IMR-90 (cell line): ENCODE results near the gene PLXNA4. TPM values are rescaled to one million over a fixed set of nuclear protein-coding genes. Genes with fewer than 3 reads are reported as not detected.

Source experiments
- ATAC-seq: fragments of 200-7000 bp; cut with Tn5 transposase; 2 replicates; pipeline ENCODE4 v1.9.1; 2020; ENCODE audit warnings: low read depth, mild to moderate bottlenecking, moderate library complexity
- BruUV-seq: library from RNA; stranded (reverse); fragments of 400-500 nt; replicated peaks from 2 replicates; lab custom pipeline; 2021; lab: Mats Ljungman, UMichigan
- CTCF ChIA-PET: fragments of 300-600 bp; formaldehyde crosslinking; extraction: SDS; loops from one replicate; lab custom pipeline; 2021; ENCODE audit warnings: antibody characterized with exemption; lab: Yijun Ruan, JAX
- POLR2A ChIA-PET: fragments of 300-600 bp; sonication (Branson Sonifier 250); formaldehyde crosslinking; loops from one replicate; lab custom pipeline; 2022; ENCODE audit warnings: antibody characterized with exemption; ENCODE audit not compliant: unreplicated experiment; lab: Charles Lee
- DNase-seq: peaks from one replicate; pipeline ENCODE4 v3.0.0; 2013
- H2AFZ ChIP-seq: replicated peaks from 2 replicates; pipeline ENCODE3; 2013; ENCODE audit warnings: low read length, mild to moderate bottlenecking; ENCODE audit not compliant: poor library complexity
- H2AK5ac ChIP-seq: 2 replicates; pipeline ENCODE4 v1.6.1; 2013; ENCODE audit warnings: low read depth, low read length, inconsistent platforms
- H2AK9ac ChIP-seq: replicated peaks from 2 replicates; pipeline ENCODE3; 2013; ENCODE audit warnings: mild to moderate bottlenecking, low read depth, low read length, moderate library complexity; ENCODE audit not compliant: poor library complexity
- H2BK120ac ChIP-seq: 2 replicates; pipeline ENCODE4 v1.6.1; 2013; ENCODE audit warnings: low read depth, low read length, inconsistent platforms
- H2BK15ac ChIP-seq: 3 replicates; pipeline ENCODE4 v1.6.1; 2013; ENCODE audit warnings: low read depth, low read length, inconsistent platforms
- H2BK20ac ChIP-seq: 2 replicates; pipeline ENCODE4 v1.6.1; 2013; ENCODE audit warnings: low read depth, mild to moderate bottlenecking, inconsistent platforms, low read length, moderate library complexity
- H2BK5ac ChIP-seq: 2 replicates; pipeline ENCODE4 v1.6.1; 2013; ENCODE audit warnings: mild to moderate bottlenecking, low read depth, low read length, inconsistent platforms; ENCODE audit not compliant: poor library complexity, severe bottlenecking
- H3K14ac ChIP-seq: replicated peaks from 2 replicates; pipeline ENCODE4 v1.6.1; 2013; ENCODE audit warnings: low read depth, low read length, inconsistent platforms
- H3K18ac ChIP-seq: 2 replicates; pipeline ENCODE4 v1.6.1; 2013; ENCODE audit warnings: low read depth, low read length, control low read depth
- H3K23ac ChIP-seq: 2 replicates; pipeline ENCODE4 v1.6.1; 2013; ENCODE audit warnings: low read depth, low read length, inconsistent platforms
- H3K27ac ChIP-seq: 2 replicates; pipeline ENCODE4 v1.5.1; 2013; ENCODE audit warnings: mild to moderate bottlenecking, control low read depth, low read length; ENCODE audit not compliant: insufficient read depth
- H3K27me3 ChIP-seq: 2 replicates; pipeline ENCODE4 v1.6.1; 2013; ENCODE audit warnings: low read length; ENCODE audit not compliant: control insufficient read depth, insufficient read depth
- H3K36me3 ChIP-seq: 2 replicates; pipeline ENCODE4 v1.6.1; 2013; ENCODE audit warnings: low read length, mixed read lengths; ENCODE audit not compliant: control insufficient read depth, insufficient read depth
- H3K4ac ChIP-seq: 2 replicates; pipeline ENCODE4 v1.6.1; 2013; ENCODE audit warnings: low read depth, low read length, inconsistent platforms
- H3K4me1 ChIP-seq: 2 replicates; pipeline ENCODE4 v1.6.1; 2013; ENCODE audit warnings: low read length, mixed read lengths; ENCODE audit not compliant: control insufficient read depth, insufficient read depth
- H3K4me2 ChIP-seq: 2 replicates; pipeline ENCODE4 v1.6.1; 2013; ENCODE audit warnings: low read depth, mild to moderate bottlenecking, control low read depth, low read length, moderate library complexity
- H3K4me3 ChIP-seq: 2 replicates; pipeline ENCODE4 v1.5.1; 2013; ENCODE audit warnings: low read depth, mild to moderate bottlenecking, control low read depth, low read length, moderate library complexity; ENCODE audit not compliant: insufficient read depth
- H3K56ac ChIP-seq: 2 replicates; pipeline ENCODE4 v1.6.1; 2013; ENCODE audit warnings: low read length, inconsistent platforms; ENCODE audit not compliant: insufficient read depth; ENCODE audit errors: extremely low read depth
- H3K79me1 ChIP-seq, 2 experiments: 2 replicates each; pipeline ENCODE4 v1.6.1; 2013; ENCODE audit warnings: low read length in 2 of 2, inconsistent platforms in 1 of 2, low read depth in 1 of 2
- H3K9ac ChIP-seq: 2 replicates; pipeline ENCODE4 v1.6.1; 2013; ENCODE audit warnings: low read depth, low read length, control low read depth
- H3K9me1 ChIP-seq: 2 replicates; pipeline ENCODE4 v1.6.1; 2013; ENCODE audit warnings: low read length, inconsistent platforms; ENCODE audit not compliant: insufficient read depth
- H3K9me3 ChIP-seq: 2 replicates; pipeline ENCODE4 v1.6.1; 2013; ENCODE audit warnings: low read length; ENCODE audit not compliant: control insufficient read depth, insufficient read depth
- H4K20me1 ChIP-seq: 2 replicates; pipeline ENCODE4 v1.6.1; 2013; ENCODE audit warnings: low read length, inconsistent platforms; ENCODE audit not compliant: insufficient read depth
- H4K5ac ChIP-seq: 2 replicates; pipeline ENCODE4 v1.6.1; 2013; ENCODE audit warnings: mild to moderate bottlenecking, low read depth, low read length, control low read depth
- H4K8ac ChIP-seq, 2 experiments: 2 replicates each; pipeline ENCODE4 v1.6.1; 2013; ENCODE audit warnings: low read depth in 2 of 2, low read length in 2 of 2, control low read depth in 1 of 2, inconsistent platforms in 1 of 2
- H4K91ac ChIP-seq: 2 replicates; pipeline ENCODE4 v1.6.1; 2013; ENCODE audit warnings: low read depth, low read length, inconsistent platforms; ENCODE audit not compliant: insufficient read depth
- CEBPB ChIP-seq: IDR thresholded peaks from 2 replicates; pipeline ENCODE4 v1.6.1; 2012; ENCODE audit warnings: low read depth, low read length, improper control_type of control experiment
- MAFK ChIP-seq: IDR thresholded peaks from 2 replicates; pipeline ENCODE4 v1.6.1; 2012; ENCODE audit warnings: low read depth, low read length, improper control_type of control experiment
- MAZ ChIP-seq: IDR thresholded peaks from 2 replicates; pipeline ENCODE4 v1.6.1; 2012; ENCODE audit warnings: low read depth, mild to moderate bottlenecking, low read length, improper control_type of control experiment, moderate library complexity, borderline replicate concordance
- MXI1 ChIP-seq: IDR thresholded peaks from 2 replicates; pipeline ENCODE4 v1.6.1; 2012; ENCODE audit warnings: low read depth, mild to moderate bottlenecking, low read length, moderate library complexity, borderline replicate concordance
- RCOR1 ChIP-seq: IDR thresholded peaks from 2 replicates; pipeline ENCODE4 v1.6.1; 2012; ENCODE audit warnings: mild to moderate bottlenecking, low read length, improper control_type of control experiment; ENCODE audit not compliant: insufficient replicate concordance
- WGBS, 2 experiments: methylation state at CpG; one replicate each; pipeline versions ENCODE4 v1.1.5 to v1.1.7; 2013; ENCODE audit warnings: missing lambda C conversion rate in 2 of 2; ENCODE audit not compliant: insufficient read length in 1 of 2; ENCODE audit errors: extremely low coverage in 2 of 2; 5-methylcytosine and 5-hydroxymethylcytosine counted together
- dilution Hi-C: fragments of 300-500 bp; cut with HindIII; formaldehyde crosslinking; loops from one replicate; pipeline ENCODE4 v1.14.3; 2018; ENCODE audit warnings: low sequenced_read_pairs; ENCODE audit not compliant: unreplicated experiment
- in situ Hi-C: fragments of 300-500 bp; cut with MboI; formaldehyde crosslinking; loops from 3 replicates; pipeline ENCODE4 v1.14.3; 2019; ENCODE audit warnings: low sequenced_read_pairs, inconsistent platforms, mixed read lengths
- intact Hi-C: fragments of 100-400 bp; cut with micrococcal nuclease; formaldehyde crosslinking; loops from 2 replicates; pipeline ENCODE4 v1.10.0; 2022
- polyA plus RNA-seq, 3 experiments: library from polyadenylated mRNA; depleted of rRNA; stranded (reverse); fragments of >200 nt; gene quantifications; 2 replicates each; pipeline ENCODE4 v1.2.3, GENCODE V29; 2012; ENCODE audit warnings: low replicate concordance in 1 of 3
- total RNA-seq: library from RNA; depleted of rRNA; stranded (reverse); fragments of >200 nt; gene quantifications from 2 replicates; pipeline ENCODE4 v1.2.3, GENCODE V29; 2012
- TF ChIP-seq, protein P1 (sequence below): fragments of 150-350 bp; IDR thresholded peaks from 2 replicates; pipeline ENCODE4 v1.6.1; 2016; ENCODE audit warnings: low read depth, mild to moderate bottlenecking, low read length, moderate library complexity, borderline replicate concordance
- TF ChIP-seq, protein P2 (sequence below): conservative IDR thresholded peaks from 2 replicates; pipeline ENCODE4 v1.5.1; 2012; ENCODE audit warnings: mild to moderate bottlenecking, low read depth, low read length, improper control_type of control experiment

Gene PLXNA4
- total and polyA plus RNA-seq, 2 of the 4 experiments (the other 2 are of a cell fraction) = under 0.01 TPM

DNA sequence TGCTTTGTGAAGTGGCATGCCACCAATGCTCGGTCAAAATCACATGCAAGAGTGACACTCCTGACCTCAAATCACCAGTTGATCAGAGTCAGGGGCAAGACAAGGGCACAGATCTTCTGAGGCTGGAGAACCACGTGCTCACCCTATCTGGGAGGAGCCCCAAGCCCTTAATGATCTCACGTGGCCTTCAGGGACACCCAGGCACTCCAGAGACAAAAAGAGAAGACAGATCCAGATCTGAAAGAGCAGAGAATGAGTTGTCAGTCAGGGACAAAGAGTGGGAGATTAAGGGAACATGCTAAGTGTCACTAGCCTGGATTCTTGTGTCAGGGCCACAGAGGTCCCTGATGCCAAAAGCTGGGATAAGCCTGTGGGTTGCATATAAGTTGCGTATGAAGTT is 134.3 kb downstream of the PLXNA4 start:
- WGBS, 2 experiments = 39% methylated on average over 2 of the region's 4 CpGs; no CpG with 5 or more reads in 1 of the 2 experiments
- TF ChIP-seq CEBPB (no peak), MXI1 (no peak), MAFK (no peak), RCOR1 (no peak), MAZ (no peak)
- TF ChIP-seq, protein P1, sequence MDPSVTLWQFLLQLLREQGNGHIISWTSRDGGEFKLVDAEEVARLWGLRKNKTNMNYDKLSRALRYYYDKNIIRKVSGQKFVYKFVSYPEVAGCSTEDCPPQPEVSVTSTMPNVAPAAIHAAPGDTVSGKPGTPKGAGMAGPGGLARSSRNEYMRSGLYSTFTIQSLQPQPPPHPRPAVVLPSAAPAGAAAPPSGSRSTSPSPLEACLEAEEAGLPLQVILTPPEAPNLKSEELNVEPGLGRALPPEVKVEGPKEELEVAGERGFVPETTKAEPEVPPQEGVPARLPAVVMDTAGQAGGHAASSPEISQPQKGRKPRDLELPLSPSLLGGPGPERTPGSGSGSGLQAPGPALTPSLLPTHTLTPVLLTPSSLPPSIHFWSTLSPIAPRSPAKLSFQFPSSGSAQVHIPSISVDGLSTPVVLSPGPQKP = no peak
- TF ChIP-seq, protein P2, sequence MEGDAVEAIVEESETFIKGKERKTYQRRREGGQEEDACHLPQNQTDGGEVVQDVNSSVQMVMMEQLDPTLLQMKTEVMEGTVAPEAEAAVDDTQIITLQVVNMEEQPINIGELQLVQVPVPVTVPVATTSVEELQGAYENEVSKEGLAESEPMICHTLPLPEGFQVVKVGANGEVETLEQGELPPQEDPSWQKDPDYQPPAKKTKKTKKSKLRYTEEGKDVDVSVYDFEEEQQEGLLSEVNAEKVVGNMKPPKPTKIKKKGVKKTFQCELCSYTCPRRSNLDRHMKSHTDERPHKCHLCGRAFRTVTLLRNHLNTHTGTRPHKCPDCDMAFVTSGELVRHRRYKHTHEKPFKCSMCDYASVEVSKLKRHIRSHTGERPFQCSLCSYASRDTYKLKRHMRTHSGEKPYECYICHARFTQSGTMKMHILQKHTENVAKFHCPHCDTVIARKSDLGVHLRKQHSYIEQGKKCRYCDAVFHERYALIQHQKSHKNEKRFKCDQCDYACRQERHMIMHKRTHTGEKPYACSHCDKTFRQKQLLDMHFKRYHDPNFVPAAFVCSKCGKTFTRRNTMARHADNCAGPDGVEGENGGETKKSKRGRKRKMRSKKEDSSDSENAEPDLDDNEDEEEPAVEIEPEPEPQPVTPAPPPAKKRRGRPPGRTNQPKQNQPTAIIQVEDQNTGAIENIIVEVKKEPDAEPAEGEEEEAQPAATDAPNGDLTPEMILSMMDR = no peak
- Histone ChIP-seq H3K79me1 (no peaks in the 10 kb centered on the region), H3K4me1 (no peaks in the 10 kb centered on the region), H3K18ac (no peak overlapping the region), H3K4ac (no peak overlapping the region), H3K14ac (no peak overlapping the region), H2AFZ (no peak overlapping the region), H3K23ac (no peak overlapping the region), H2BK20ac (no peak overlapping the region), H3K4me3 (no peak overlapping the region), H3K9me1 (no peaks in the 10 kb centered on the region), H3K9me3 (no peaks in the 10 kb centered on the region), H2BK120ac (no peak overlapping the region), H2BK5ac (no peak overlapping the region), H3K27me3 (no peaks in the 10 kb centered on the region), H3K56ac (no peak overlapping the region), H3K36me3 (no peaks in the 10 kb centered on the region), H3K4me2 (no peak overlapping the region), H4K20me1 (no peaks in the 10 kb centered on the region), H4K8ac (no peak overlapping the region), H2BK15ac (no peak overlapping the region), H3K9ac (no peak overlapping the region), H4K91ac (no peak overlapping the region), H2AK9ac (no peak overlapping the region), H3K27ac (no peak overlapping the region), H4K5ac (no peak overlapping the region), H2AK5ac (no peak overlapping the region)
- DNase-seq = no peak
- in situ Hi-C loops (no loop called here), dilution Hi-C loops (no loop called here), intact Hi-C loops (no loop called here)
- ChIA-PET POLR2A (no interaction called here), CTCF (no interaction called here)
- no TSS peak for BruUV-seq
- ATAC-seq = no peak
